Globus pallidus (tissue), 1 donor: ENCODE data around the gene NXPE4.
"Not testable (repeated sequence)": the region's sequence is repeated elsewhere in the genome, so short reads cannot be mapped to it uniquely, and the experiment has no call there.

Source experiments
- DNase-seq: peaks from one replicate; pipeline ENCODE4 v3.0.0-alpha.2; 2015; ENCODE audit warnings: low spot score

NXPE4 gene

DNA sequence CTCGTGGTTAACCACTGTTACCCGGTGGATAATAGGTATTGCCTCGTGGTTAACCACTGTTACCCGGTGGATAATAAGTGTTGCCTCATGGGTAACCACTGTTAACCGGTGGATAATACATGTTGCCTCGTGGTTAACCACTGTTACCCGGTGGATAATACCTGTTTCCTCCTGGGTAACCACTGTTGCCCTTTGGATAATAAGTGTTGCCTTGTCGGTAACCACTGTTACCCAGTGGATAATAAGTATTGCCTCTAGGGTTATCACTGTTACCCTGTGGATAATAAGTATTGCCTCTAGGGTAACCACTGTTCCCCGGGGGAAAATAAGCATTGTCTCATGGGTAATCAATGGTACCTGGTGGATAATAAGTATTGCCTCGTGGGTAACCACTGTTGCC lies 15.0 kb upstream of the NXPE4 start:
- no peak for DNase-seq

DNA sequence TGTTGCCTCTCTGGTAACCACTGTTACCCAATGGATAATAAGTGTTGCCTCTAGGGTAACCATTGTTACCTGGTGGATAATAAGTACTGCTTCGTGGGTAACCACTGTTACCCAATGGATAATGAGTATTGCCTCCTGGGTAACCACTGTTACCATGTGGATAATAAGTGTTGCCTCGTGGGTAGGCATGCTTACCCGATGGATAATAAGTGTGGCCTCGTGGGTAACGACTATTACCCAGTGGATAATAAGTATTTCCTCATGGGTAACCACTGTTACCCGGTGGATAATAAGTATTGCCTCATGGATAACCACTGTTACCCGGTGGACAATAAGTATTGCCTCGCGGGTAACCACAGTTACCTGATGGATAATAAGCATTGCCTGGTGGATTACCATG lies 13.8 kb upstream of the NXPE4 start:
- no peak for DNase-seq

DNA sequence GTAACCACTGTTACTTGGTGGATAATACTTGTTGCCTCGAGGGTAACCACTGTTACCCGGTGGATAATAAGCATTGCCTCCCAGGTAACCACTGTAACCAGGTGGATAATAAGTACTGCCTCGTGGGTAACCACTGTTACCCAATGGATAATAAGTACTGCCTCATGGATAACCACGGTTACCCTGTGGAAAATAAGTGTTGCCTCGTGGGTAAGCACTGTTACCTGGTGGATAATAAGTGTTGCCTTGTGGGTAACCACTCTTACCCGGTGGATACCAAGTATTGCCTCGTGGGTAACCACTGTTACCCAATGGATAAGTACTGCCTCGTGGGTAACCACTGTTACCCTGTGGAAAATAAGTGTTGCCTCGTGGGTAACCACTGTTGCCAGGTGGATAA lies 13.0 kb upstream of the NXPE4 start:
- DNase-seq, result not testable (repeated sequence)

DNA sequence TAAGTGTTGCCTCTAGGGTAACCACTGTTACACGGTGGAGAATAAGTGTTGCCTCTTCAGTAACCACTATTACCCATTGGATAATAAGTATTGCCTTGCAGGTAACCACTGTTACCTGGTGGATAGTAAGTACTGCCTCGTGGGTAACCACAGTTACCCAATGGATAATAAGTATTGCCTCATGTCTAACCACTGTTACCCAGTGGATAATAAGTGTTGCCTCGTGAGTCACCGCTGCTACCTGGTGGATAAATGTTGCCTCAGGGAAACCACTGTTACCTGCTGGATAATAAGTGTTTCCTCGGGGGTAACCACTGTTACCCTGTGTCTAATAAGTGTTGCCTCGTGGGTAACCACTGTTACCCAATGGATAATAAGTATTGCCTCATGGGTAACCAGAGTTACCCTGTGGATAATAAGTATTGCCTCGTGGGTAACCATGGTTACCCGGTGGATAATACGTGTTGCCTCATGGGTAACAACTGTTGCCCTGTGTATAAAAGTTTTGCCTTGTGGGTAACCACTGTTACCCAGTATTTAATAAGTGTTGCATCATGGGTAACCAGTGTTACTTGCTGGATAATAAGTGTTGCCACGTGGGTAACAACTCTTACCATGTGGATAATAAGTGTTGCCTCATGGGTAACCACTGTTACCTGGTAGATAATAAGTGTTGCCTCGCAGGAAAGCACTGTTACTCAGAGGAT lies 12.3 kb upstream of the NXPE4 start:
- DNase-seq, result no peak

DNA sequence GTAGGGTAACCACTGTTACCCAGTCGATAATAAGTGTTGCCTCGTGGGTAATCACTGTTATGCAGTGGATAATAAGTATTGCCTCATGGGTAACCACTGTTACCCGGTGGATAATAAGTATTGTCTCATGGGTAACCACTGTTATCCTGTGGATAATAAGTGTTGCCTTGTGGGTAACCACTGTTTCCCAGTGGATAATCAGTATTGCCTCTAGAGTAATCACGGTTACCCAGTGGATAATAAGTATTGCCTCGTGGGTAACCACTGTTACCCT lies 11.2 kb upstream of the NXPE4 start:
- not testable (repeated sequence) for DNase-seq

DNA sequence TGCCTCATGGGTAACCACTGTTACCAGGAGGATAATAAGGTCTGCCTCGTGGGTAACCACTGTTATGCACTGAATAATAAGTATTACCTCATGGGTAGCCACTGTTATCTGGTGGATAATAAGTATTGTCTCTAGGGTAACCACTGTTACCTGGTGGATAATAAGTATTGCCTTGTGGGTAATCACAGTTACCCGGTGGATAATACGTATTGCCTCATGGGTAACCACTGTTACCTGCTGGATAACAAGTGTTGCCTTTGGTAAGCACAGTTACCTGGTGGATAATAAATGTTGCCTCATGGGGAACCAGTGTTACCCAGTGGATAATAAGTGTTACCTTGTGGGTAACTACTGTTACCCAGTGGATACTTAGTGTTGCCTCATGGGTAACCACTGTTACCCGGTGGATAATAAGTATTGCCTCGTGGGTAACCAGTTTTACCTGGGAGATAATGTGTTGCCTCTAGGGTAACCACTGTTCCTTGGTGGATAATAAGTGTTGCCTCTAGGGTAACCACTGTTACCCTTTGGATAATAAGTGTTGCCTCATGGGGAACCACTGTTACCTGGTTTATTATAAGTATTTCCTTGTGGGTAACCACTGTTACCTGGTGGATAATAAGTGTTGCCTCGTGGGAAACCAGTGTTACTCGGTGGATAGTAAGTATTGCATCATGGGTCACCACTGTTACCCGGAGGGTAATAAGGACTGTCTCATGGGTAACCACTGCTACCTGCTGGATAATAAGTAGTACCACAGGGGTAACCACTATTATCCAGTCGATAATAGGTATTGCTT lies 10.6 kb upstream of the NXPE4 start:
- no peak for DNase-seq

DNA sequence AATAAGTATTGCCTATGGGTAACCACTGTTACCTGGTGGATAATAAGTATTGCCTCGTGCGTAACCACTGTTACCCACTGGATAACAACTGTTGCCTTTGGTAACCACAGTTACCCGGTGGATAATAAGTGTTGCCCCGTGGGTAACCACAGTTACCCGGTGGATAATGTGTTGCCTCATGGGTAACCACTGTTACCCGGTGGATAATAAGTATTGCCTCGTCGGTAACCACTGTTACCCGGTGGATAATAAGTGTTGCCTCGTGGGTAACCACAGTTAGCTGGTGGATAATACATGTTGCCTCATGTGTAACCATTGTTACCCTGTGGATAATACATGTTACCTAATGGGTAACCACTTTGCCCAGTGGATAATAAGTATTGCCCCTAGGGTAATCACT lies 9.8 kb upstream of the NXPE4 start:
- no peak for DNase-seq

DNA sequence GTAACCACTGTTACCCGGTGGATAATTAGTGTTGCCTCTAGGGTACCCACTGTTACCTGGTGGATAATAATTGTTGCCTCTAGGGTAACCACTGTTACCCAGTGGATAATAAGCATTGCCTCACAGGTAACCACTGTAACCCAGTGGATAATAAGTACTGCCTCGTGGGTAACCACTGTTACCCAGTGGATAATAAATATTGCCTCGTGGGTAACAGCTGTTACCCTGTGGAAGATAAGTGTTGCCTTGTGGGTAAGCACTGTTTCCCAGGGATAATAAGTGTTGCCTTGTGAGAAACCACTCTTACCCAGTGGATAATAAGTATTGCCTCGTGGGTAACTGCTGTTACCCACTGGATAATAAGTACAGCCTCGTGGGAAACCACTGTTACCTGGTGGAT lies 9.3 kb upstream of the NXPE4 start:
- DNase-seq, result no peak

DNA sequence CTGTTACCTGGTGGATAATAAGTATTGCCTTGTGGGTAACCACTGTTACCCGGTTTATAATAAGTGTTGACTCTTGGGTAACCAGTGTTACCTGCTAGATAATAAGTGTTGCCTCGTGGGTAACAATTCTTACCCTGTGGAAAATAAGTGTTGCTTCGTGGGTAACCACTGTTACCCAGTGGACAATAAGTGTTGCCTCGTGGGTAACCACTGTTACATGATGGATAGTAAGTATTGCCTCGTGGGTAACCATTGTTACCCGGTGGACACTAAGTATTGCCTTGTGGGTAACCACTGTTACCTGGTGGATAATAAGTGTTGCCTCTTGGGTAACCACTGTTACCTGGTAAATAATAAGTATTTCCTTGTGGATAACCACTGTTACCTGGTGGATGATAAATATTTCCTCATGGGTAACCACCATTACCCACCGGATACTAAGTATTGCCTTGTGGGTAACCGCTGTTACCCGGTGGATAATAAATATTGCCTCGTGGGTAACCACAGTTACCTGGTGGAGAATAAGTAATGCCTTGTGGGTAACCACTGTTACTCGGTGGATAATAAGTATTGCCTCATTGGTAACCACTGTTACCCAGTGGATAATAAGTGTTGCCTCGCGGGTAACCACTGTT lies 8.7 kb upstream of the NXPE4 start:
- DNase-seq, result no peak

DNA sequence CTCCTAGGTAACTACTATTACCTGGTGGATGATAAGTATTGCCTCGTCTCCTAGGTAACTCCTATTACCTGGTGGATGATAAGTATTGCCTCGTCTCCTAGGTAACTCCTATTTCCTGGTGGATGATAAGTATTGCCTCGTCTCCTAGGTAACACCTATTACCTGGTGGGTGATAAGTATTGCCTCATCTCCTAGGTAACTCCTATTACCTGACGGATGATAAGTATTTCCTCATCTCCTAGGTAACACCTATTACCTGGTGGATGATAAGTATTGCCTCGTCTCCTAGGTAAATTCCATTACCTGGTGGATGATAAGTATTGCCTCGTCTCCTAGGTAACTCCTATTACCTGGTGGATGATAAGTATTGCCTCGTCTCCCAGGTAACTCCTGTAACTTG lies 7.6 kb upstream of the NXPE4 start:
- DNase-seq, result not testable (repeated sequence)

DNA sequence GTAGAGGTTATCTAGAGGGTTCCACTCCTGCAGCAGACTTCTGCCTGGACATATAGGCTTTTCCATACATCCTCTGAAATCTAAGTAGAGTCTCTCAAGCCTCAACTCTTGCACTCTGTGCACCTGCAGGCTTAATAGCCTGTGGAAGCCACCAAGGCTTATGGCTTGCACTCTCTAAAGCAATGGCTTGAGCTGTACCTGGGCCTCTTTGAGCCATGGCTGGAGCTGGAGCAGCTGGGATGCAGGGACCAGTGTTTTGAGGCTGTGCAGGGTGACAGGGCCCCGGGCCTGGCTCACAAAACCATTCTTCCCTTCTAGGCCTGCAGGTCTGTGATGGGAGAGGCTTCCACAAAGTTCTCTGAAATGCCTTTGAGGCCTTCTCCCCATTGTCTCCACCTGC lies 2.9 kb upstream of the NXPE4 start:
- DNase-seq, result no peak

DNA sequence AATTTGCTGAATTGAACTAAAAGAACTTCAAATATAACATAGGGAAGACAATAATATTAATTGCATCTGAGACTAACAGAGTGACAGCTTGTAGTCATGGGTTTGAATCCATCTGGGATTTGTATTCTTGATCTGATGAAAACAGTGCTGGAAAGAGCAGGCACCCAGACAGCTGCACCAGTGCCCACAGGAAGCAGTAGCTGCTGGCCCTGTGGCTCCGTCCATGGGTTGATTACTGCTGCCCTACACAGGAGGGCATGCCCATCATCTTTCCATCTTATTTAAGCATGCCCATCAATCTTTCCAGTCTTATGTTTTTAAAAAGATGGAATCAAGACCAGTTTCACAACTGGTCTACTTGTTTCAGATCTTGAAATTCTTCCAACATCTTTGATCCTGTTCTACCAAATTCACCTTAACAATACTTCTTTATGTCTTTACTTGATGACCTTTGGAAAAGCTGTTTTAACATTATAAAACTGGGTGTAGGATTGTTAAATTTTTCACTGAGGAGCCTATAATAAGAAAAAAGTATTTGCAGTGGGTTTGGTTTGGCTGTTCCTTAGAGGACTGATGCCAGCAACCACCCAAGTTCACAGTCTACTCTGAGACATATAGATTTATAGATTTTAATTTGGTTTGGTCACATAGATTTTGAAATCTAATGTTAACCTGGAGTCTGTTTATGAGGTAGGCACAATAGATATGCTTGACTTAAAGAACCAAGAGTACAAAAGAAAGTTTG lies 761 bp upstream of the NXPE4 start:
- no peak for DNase-seq

DNA sequence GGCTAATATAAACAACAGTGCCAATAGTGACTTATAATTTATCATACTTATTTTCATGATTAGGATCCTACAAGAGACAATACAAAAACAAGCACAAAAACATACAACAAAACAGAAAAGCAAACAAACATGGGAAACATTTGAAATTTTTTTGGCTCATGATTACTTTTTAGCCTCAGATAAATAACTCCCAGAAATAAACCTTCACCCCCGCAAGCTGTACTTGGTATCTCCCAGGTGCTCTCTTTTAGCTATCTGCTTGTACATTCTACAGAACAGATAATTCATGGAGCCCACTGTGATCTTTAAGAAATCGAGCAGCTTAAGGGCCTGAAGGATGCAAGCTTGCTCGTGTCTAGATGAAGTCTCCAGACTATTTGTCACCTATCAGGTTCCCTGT lies 883 bp downstream of the NXPE4 start:
- DNase-seq, result no peak

DNA sequence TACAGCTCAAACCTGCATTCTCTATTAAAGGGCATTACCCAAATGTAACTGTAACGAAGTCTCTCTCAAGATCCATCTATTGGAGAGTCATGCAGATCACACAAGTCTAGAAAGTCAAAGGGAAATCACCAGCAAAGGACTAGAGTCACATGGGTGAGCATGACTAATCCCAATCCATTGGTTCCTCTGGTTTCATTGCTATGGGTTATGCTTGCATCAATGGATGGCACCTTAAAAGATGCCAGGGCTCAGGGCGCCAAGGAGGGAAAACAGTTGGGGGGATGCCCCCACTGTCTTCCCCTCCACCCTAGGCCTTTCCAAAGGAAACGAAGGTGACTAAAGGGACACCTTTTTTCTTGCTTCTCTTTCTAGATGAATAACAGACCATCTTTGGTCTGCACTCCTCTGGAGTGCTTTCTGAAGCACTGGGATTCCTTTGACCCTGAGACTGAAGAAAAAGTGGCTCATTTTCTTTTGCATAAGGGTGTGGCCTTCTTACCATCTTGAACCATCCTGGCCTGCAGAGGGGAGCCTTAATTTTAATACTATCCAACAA lies 8.1 kb downstream of the NXPE4 start:
- DNase-seq, result no peak

DNA sequence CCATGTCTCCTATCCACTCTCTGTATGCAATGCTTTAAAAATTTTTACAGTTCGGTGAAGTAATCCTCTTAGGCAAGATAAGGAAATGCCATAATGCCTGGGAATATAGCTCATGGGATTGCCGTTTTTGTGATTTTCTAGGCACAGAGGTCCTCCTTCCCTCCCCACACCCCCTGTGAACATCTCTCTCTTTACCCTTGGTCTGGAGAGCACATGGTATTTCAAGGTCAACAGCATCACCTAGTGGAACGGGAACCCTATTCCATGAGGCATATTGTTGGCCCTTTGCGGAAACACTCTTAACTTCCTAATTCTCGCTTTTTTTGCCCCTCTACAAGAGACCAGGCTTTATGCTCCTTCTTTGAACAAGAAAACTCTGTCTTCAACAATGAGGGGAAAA lies 8.8 kb downstream of the NXPE4 start:
- DNase-seq, result no peak

DNA sequence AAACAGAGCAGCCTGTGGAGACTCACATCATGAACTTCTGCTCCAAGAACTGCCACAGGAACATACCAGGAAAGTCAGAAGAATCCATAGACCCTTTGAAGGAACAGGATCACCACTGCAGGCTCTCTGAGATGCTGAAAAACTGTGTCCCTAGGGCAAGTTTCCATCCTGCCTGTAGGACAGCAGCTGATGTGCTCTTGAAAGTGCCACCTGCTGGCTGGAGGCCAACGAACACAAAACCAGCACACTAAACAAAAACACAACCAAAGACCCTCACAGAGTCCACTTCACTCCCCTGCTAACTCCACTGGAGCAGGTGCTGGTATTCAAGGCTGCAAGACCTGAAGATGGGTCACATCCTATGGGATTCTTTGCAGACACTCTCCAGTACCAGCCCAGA lies 23.9 kb downstream of the NXPE4 start:
- DNase-seq, result no peak

DNA sequence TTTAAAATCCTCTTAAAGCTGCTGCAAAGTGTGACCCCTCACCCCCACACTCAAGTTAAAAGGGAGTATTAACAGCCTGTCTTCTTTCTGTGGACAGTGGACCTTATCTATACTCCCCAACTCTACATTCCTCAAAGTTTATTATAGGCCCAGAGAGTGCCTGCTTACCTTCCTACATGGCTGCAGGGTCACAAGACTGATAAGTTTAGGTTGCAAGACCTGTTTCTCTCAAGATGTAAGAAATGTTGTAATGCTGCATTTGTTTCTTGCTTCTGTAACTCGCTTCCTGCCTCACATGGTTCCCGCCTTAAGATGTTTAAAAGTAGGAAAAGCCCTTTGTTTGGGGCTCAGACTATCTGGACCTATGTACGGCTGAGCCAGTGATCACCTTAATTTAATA lies 25.8 kb downstream of the NXPE4 start:
- no peak for DNase-seq

DNA sequence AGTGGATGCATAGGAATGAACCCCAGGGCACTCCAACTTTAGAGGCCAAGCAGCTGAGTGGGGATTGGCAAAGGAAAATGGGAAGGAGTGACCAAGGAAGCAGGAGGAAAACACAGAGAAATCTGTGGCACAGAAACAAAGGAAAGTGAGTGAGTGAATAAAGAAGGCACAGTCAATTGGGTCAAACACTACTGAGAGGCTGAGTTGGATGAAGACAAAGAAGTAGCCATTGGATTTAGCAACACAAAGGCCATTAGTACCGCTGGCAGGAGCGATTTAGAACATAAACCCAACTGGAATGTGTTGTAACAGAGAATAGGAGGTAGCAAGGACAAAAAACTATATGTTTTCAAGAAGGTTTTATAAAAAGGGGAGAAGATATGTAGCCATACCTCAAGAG lies 29.3 kb downstream of the NXPE4 start:
- no peak for DNase-seq

DNA sequence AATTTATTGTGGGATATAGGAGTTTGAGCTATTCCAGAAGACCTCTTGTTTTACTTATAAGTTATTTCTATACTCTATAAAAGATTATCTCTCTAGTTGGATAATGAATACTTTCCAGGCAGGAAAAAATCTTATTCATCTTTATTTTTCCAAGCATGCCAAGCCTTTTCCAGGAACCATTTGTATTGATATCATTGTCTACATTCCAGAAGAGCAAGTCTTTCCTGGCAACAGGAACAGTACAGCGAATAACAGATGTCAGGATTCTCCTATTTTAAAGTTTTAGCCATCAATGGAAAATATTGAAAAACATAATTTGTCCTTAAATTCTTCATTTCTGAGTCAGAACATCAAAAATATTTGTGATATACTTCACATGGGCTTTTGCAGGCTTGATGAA lies 30.8 kb downstream of the NXPE4 start:
- no peak for DNase-seq

DNA sequence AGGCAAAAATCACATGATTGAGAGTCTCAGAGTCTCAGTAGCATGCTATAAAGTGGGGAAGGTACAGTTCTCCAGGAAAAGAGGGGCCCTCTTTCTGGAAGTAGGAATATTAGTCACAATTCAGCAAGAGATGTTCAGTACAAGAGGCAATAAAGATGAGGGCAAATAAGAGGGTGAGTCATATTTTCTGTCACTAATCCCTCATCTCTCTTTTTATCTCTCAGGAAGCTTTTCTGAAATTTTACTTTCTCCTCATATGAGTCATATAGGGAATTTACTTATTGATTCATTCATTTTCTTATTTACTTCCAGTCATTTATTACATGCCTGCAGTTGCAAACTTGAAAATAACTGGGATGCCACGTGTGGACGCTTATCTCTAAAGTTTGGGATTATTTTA lies 32.5 kb downstream of the NXPE4 start:
- no peak for DNase-seq

DNA sequence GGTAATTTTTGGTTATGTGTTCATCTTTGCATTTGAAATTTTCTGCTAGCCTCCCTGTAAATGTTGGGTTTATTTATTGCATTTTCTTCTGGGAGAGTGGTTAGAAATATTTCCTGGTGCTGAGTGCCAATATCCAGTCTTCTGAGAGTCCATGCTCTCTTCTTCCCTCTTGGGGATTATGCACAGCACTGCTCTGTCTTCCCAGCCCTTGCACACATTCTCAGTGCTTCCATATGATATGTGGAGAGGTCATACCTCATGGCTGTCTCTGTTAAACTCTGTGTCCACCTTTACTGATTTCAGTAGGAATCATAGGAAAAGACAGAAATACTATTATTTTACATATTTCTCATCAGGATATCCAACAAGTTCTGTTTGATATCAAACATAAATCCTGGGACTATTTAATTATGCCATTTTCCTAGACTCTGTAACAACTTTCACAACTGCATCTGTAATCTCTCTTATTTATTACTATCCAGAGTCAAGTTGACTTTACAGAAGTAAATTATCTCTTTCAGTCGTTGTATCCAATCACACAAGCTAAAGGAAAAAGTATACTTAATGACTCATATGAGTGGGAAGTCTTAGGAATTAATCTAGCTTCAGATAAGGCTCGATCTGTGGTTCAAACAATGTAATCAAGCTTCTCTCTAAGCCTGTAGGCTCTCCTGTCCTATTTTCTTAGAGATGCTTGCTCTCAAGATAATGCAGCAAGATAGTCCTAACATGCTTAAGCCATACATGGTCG lies 33.2 kb downstream of the NXPE4 start:
- DNase-seq, result no peak
